Stimulated activated CD4-positive, alpha-beta T cell treated with anti-CD3 and anti-CD28 coated beads, Interleukin-2, amount 100 ng/mL, for 24 hours (primary cell): ENCODE measurements around the gene SPTB.
"Not testable (repeated sequence)": the region's sequence is repeated elsewhere in the genome, so short reads cannot be mapped to it uniquely, and the experiment has no call there.

Experiments used
- DNase-seq, 2 donors: peaks; one replicate each; pipeline ENCODE4 v3.0.0-alpha.2; 2020

The SPTB gene

GRCh38 chr14:64816221-64816783 lies 63.4 kb downstream of the SPTB start:
- no peak for DNase-seq

- DNase-seq, result no peak
These were observed 64.5 kb downstream of the SPTB start for GRCh38 chr14:64815257-64815656.

- peak in 1 of 2 donors; percentile 28 for DNase-seq
These were observed 67.3 kb downstream of the SPTB start for GRCh38 chr14:64812412-64812811.

GRCh38 chr14:64811676-64812075 lies 68.0 kb downstream of the SPTB start:
- no peak for DNase-seq

- no peak for DNase-seq
These were observed 71.3 kb downstream of the SPTB start for GRCh38 chr14:64808449-64808848.

- no peak for DNase-seq
These were observed 72.2 kb downstream of the SPTB start for GRCh38 chr14:64807551-64807950.

- no peak for DNase-seq
These were observed 72.7 kb downstream of the SPTB start for GRCh38 chr14:64806862-64807495.

- no peak for DNase-seq
These were observed 73.4 kb downstream of the SPTB start for GRCh38 chr14:64806202-64806861.

- DNase-seq, result not testable (repeated sequence)
These were observed 74.1 kb downstream of the SPTB start for GRCh38 chr14:64805646-64806045.

- DNase-seq, result no peak
These were observed 74.9 kb downstream of the SPTB start for GRCh38 chr14:64804754-64805260.

- DNase-seq, result no peak
These were observed 77.9 kb downstream of the SPTB start for GRCh38 chr14:64801800-64802199.

GRCh38 chr14:64801046-64801445 lies 78.7 kb downstream of the SPTB start:
- no peak for DNase-seq

GRCh38 chr14:64800000-64800399 lies 79.7 kb downstream of the SPTB start:
- peak in 1 of 2 donors; percentile 14 for DNase-seq

GRCh38 chr14:64799555-64799954 lies 80.2 kb downstream of the SPTB start:
- DNase-seq, result no peak

- DNase-seq, result no peak
These were observed 83.3 kb downstream of the SPTB start for GRCh38 chr14:64796369-64796768.

GRCh38 chr14:64795921-64796320 lies 83.8 kb downstream of the SPTB start:
- DNase-seq, result no peak

GRCh38 chr14:64795211-64795610 lies 84.5 kb downstream of the SPTB start:
- no peak for DNase-seq

GRCh38 chr14:64792871-64793560 lies 86.7 kb downstream of the SPTB start:
- DNase-seq, result no peak

GRCh38 chr14:64792231-64792630 lies 87.5 kb downstream of the SPTB start:
- DNase-seq, result no peak

- no peak for DNase-seq
These were observed 89.2 kb downstream of the SPTB start for GRCh38 chr14:64790478-64790877.

GRCh38 chr14:64789696-64790095 lies 90.0 kb downstream of the SPTB start:
- no peak for DNase-seq

- DNase-seq, result no peak
These were observed 91.0 kb downstream of the SPTB start for GRCh38 chr14:64788706-64789105.

GRCh38 chr14:64787619-64788018 lies 92.1 kb downstream of the SPTB start:
- no peak for DNase-seq
